ENCODE data around the gene C19orf44.

Gene C19orf44

GRCh38 chr19:16519230-16519687 lies 23.1 kb downstream of the C19orf44 start:
- H4K91ac ChIP-seq (ENCODE audit: low read length) = no peak overlapping the region
- no peak overlapping the region for H2AK5ac ChIP-seq (ENCODE audit: low read length, severe bottlenecking)
- no peaks in the 10 kb centered on the region for H3K27me3 ChIP-seq (ENCODE audit: control insufficient read depth in 1 of 2, insufficient read depth in 1 of 2, low read length in 2 of 2)
- H2AFZ ChIP-seq (ENCODE audit: low read depth, low read length) = no peak overlapping the region
- H2BK15ac ChIP-seq (ENCODE audit: low read depth, poor library complexity, severe bottlenecking) = no peak overlapping the region
- no peak overlapping the region for H3K4me2 ChIP-seq (ENCODE audit: low read length, poor library complexity, severe bottlenecking)
- H3K27ac ChIP-seq (ENCODE audit: low read length, poor library complexity, severe bottlenecking) = no peak overlapping the region
- H2BK5ac ChIP-seq (ENCODE audit: low read depth, low read length, poor library complexity, severe bottlenecking) = no peak overlapping the region
- no peak overlapping the region for H3K4ac ChIP-seq (ENCODE audit: low read depth in 1 of 2, low read length in 2 of 2)
- no peaks in the 10 kb centered on the region for H3K9me3 ChIP-seq (ENCODE audit: control insufficient read depth, low read length)
- 97% methylated on average over 19 of the region's 24 CpGs for WGBS
- H2BK120ac ChIP-seq (ENCODE audit: low read depth, low read length) = no peak overlapping the region
- no peak overlapping the region for H3K14ac ChIP-seq (ENCODE audit: low read length in 2 of 2)
- no peak overlapping the region for H3K18ac ChIP-seq (ENCODE audit: low read depth in 1 of 2, low read length in 2 of 2)
- no peak overlapping the region for H3K4me3 ChIP-seq (ENCODE audit: insufficient read depth in 1 of 2, low read depth in 1 of 2, low read length in 2 of 2)
- peaks cover 83 to 86% of the 10 kb centered on the region in 2 experiments for H3K36me3 ChIP-seq (ENCODE audit: control insufficient read depth in 1 of 2, insufficient read depth in 2 of 2, low read depth in 1 of 2, low read length in 2 of 2)
- H3K9ac ChIP-seq (ENCODE audit: low read length) = no peak overlapping the region
- no peak for DNase-seq
- peaks cover 34% of the 10 kb centered on the region for H3K79me1 ChIP-seq (replicated peaks; ENCODE audit: low read length, poor library complexity, severe bottlenecking)
- H3K4me1 ChIP-seq (ENCODE audit: control insufficient read depth, insufficient read depth, low read depth, low read length) = no peaks in the 10 kb centered on the region
- no peak overlapping the region for H4K8ac ChIP-seq (ENCODE audit: low read length)
- no peak overlapping the region for H3K23ac ChIP-seq (ENCODE audit: low read length in 2 of 2)
- no peak overlapping the region for H2BK12ac ChIP-seq (ENCODE audit: low read length in 2 of 2)

GRCh38 chr19:16520074-16520973 lies 24.1 kb downstream of the C19orf44 start:
- H2AK5ac ChIP-seq (ENCODE audit: low read length, severe bottlenecking) = no peak overlapping the region
- no peaks in the 10 kb centered on the region for H3K27me3 ChIP-seq (ENCODE audit: control insufficient read depth in 1 of 2, insufficient read depth in 1 of 2, low read length in 2 of 2)
- no peak overlapping the region for H4K91ac ChIP-seq (ENCODE audit: low read length)
- no peak overlapping the region for H2BK120ac ChIP-seq (ENCODE audit: low read depth, low read length)
- H2BK12ac ChIP-seq (ENCODE audit: low read length in 2 of 2) = no peak overlapping the region
- no peak overlapping the region for H2AFZ ChIP-seq (ENCODE audit: low read depth, low read length)
- H3K79me1 ChIP-seq (replicated peaks; ENCODE audit: low read length, poor library complexity, severe bottlenecking) = peaks cover 39% of the 10 kb centered on the region
- H3K23ac ChIP-seq (ENCODE audit: low read length in 2 of 2) = no peak overlapping the region
- H3K4me2 ChIP-seq (ENCODE audit: low read length, poor library complexity, severe bottlenecking) = no peak overlapping the region
- WGBS = 97% methylated on average over 45 of the region's 45 CpGs
- H3K9me3 ChIP-seq (ENCODE audit: control insufficient read depth, low read length) = no peaks in the 10 kb centered on the region
- no peaks in the 10 kb centered on the region for H3K4me1 ChIP-seq (ENCODE audit: control insufficient read depth, insufficient read depth, low read depth, low read length)
- H3K27ac ChIP-seq (ENCODE audit: low read length, poor library complexity, severe bottlenecking) = no peak overlapping the region
- peaks cover 86 to 93% of the 10 kb centered on the region in 2 experiments for H3K36me3 ChIP-seq (ENCODE audit: control insufficient read depth in 1 of 2, insufficient read depth in 2 of 2, low read depth in 1 of 2, low read length in 2 of 2)
- H3K18ac ChIP-seq (ENCODE audit: low read depth in 1 of 2, low read length in 2 of 2) = no peak overlapping the region
- H2BK5ac ChIP-seq (ENCODE audit: low read depth, low read length, poor library complexity, severe bottlenecking) = no peak overlapping the region
- no peak overlapping the region for H3K14ac ChIP-seq (ENCODE audit: low read length in 2 of 2)
- H3K9ac ChIP-seq (ENCODE audit: low read length) = no peak overlapping the region
- no peak overlapping the region for H3K4me3 ChIP-seq (ENCODE audit: insufficient read depth in 1 of 2, low read depth in 1 of 2, low read length in 2 of 2)
- H4K8ac ChIP-seq (ENCODE audit: low read length) = no peak overlapping the region
- DNase-seq = no peak
- no peak overlapping the region for H2BK15ac ChIP-seq (ENCODE audit: low read depth, poor library complexity, severe bottlenecking)
- no peak overlapping the region for H3K4ac ChIP-seq (ENCODE audit: low read depth in 1 of 2, low read length in 2 of 2)

DNA sequence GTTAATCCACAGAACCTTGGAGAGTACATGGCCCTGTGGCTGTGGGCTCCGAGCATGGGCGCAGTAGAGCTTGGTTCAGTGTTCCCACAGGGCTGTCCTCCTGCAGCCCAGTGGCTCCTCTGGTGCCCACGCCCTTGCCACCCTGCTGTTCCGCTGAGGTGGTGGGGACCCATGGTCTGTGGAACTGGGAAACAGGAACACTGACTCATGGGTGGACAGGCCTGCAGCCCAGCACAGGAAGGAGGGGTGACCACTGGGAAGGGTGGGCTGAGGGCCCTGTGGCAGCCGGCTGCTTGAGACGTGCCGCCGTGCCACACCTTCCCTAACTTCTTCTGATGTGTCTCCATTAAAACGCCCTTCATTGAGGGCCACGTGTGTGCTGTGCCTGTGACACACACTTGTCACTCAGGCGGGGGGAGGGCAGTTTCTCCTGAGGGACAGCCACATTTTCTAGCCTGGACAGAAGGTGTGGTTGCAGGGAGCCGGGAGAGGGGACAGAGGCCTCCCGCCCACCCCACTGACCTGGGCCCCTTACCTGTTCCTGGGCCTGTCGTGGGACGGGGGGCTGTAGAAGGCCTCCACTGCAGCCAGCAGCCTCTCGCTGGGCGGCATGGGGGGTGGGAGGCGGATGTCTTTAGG lies 24.9 kb downstream of the C19orf44 start:
- H3K14ac ChIP-seq (ENCODE audit: low read length in 2 of 2) = no peak overlapping the region
- H3K18ac ChIP-seq (ENCODE audit: low read depth in 1 of 2, low read length in 2 of 2) = no peak overlapping the region
- H3K36me3 ChIP-seq (ENCODE audit: control insufficient read depth in 1 of 2, insufficient read depth in 2 of 2, low read depth in 1 of 2, low read length in 2 of 2) = peaks cover 94 to 96% of the 10 kb centered on the region in 2 experiments
- H2AK5ac ChIP-seq (ENCODE audit: low read length, severe bottlenecking) = no peak overlapping the region
- H3K23ac ChIP-seq (ENCODE audit: low read length in 2 of 2) = no peak overlapping the region
- H2BK5ac ChIP-seq (ENCODE audit: low read depth, low read length, poor library complexity, severe bottlenecking) = no peak overlapping the region
- no peak overlapping the region for H2AFZ ChIP-seq (ENCODE audit: low read depth, low read length)
- H3K27ac ChIP-seq (ENCODE audit: low read length, poor library complexity, severe bottlenecking) = no peak overlapping the region
- no peak overlapping the region for H4K8ac ChIP-seq (ENCODE audit: low read length)
- no peak overlapping the region for H2BK12ac ChIP-seq (ENCODE audit: low read length in 2 of 2)
- peak overlapping the region in 1 of 2 experiments; percentile 16 for H3K4me3 ChIP-seq (ENCODE audit: insufficient read depth in 1 of 2, low read depth in 1 of 2, low read length in 2 of 2)
- H3K4ac ChIP-seq (ENCODE audit: low read depth in 1 of 2, low read length in 2 of 2) = no peak overlapping the region
- no peak for DNase-seq
- peaks cover 47% of the 10 kb centered on the region for H3K79me1 ChIP-seq (replicated peaks; ENCODE audit: low read length, poor library complexity, severe bottlenecking)
- no peak overlapping the region for H4K91ac ChIP-seq (ENCODE audit: low read length)
- H3K9me3 ChIP-seq (ENCODE audit: control insufficient read depth, low read length) = no peaks in the 10 kb centered on the region
- no peak overlapping the region for H2BK120ac ChIP-seq (ENCODE audit: low read depth, low read length)
- no peaks in the 10 kb centered on the region for H3K27me3 ChIP-seq (ENCODE audit: control insufficient read depth in 1 of 2, insufficient read depth in 1 of 2, low read length in 2 of 2)
- H3K4me1 ChIP-seq (ENCODE audit: control insufficient read depth, insufficient read depth, low read depth, low read length) = peaks cover 2% of the 10 kb centered on the region
- no peak overlapping the region for H2BK15ac ChIP-seq (ENCODE audit: low read depth, poor library complexity, severe bottlenecking)
- H3K9ac ChIP-seq (ENCODE audit: low read length) = no peak overlapping the region
- WGBS = 96% methylated on average over 15 of the region's 18 CpGs
- H3K4me2 ChIP-seq (ENCODE audit: low read length, poor library complexity, severe bottlenecking) = no peak overlapping the region

DNA sequence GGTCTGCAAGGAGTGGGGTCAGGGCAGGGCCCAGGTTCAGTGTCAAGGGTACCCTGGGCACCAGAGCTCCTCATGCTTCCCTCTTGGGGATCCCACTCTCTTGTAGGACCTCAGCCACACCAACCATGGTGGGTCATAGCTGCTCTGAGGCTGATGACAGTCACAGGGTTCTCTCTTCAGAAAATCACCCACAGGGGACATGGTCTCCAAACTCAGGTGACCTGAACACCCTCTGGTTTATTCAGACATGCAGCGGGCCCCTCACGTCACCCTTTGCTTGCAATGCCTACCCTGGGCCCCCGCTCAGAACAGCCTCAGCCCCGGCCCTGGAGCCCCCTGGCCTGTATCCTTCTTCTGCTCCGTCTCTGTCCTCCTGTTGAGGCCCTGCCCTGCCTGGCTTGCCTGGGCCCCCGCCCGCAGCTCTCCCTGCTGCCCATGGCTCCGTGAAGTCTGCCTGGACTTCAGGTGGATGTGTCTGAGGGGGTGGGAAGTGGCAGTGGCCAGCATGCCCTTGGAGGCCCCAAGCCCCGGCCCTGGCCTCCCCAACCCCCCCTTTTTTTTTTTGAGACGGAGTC lies 25.6 kb downstream of the C19orf44 start:
- Histone ChIP-seq H4K8ac (ENCODE audit: low read length) (no peak overlapping the region), H3K27ac (ENCODE audit: low read length, poor library complexity, severe bottlenecking) (no peak overlapping the region), H4K91ac (ENCODE audit: low read length) (no peak overlapping the region), H3K23ac (ENCODE audit: low read length in 2 of 2) (no peak overlapping the region), H3K79me1 (replicated peaks; ENCODE audit: low read length, poor library complexity, severe bottlenecking) (peaks cover 46% of the 10 kb centered on the region), H2BK120ac (ENCODE audit: low read depth, low read length) (no peak overlapping the region), H3K27me3 (ENCODE audit: control insufficient read depth in 1 of 2, insufficient read depth in 1 of 2, low read length in 2 of 2) (no peaks in the 10 kb centered on the region), H2BK15ac (ENCODE audit: low read depth, poor library complexity, severe bottlenecking) (no peak overlapping the region), H3K4me2 (ENCODE audit: low read length, poor library complexity, severe bottlenecking) (no peak overlapping the region), H3K9me3 (ENCODE audit: control insufficient read depth, low read length) (no peaks in the 10 kb centered on the region), H3K18ac (ENCODE audit: low read depth in 1 of 2, low read length in 2 of 2) (no peak overlapping the region), H3K36me3 (ENCODE audit: control insufficient read depth in 1 of 2, insufficient read depth in 2 of 2, low read depth in 1 of 2, low read length in 2 of 2) (peaks cover 96% of the 10 kb centered on the region in 2 experiments), H2BK5ac (ENCODE audit: low read depth, low read length, poor library complexity, severe bottlenecking) (no peak overlapping the region), H2BK12ac (ENCODE audit: low read length in 2 of 2) (no peak overlapping the region), H3K4me3 (ENCODE audit: insufficient read depth in 1 of 2, low read depth in 1 of 2, low read length in 2 of 2) (no peak overlapping the region), H3K4me1 (ENCODE audit: control insufficient read depth, insufficient read depth, low read depth, low read length) (peaks cover 2% of the 10 kb centered on the region), H3K4ac (ENCODE audit: low read depth in 1 of 2, low read length in 2 of 2) (no peak overlapping the region), H2AFZ (ENCODE audit: low read depth, low read length) (no peak overlapping the region), H2AK5ac (ENCODE audit: low read length, severe bottlenecking) (no peak overlapping the region), H3K9ac (ENCODE audit: low read length) (no peak overlapping the region), H3K14ac (ENCODE audit: low read length in 2 of 2) (no peak overlapping the region)
- WGBS = 98% methylated on average over 9 of the region's 10 CpGs
- no peak for DNase-seq
